ENCODE data around the gene MERTK. TPM values are rescaled to one million over a fixed set of nuclear protein-coding genes. Genes with fewer than 3 reads are reported as not detected.

Gene MERTK
- total and polyA plus RNA-seq, 2 of the 8 experiments (the other 6 are each of a cell fraction or from before 2014, with no cell fraction given): 6.5 to 7.0 TPM

DNA sequence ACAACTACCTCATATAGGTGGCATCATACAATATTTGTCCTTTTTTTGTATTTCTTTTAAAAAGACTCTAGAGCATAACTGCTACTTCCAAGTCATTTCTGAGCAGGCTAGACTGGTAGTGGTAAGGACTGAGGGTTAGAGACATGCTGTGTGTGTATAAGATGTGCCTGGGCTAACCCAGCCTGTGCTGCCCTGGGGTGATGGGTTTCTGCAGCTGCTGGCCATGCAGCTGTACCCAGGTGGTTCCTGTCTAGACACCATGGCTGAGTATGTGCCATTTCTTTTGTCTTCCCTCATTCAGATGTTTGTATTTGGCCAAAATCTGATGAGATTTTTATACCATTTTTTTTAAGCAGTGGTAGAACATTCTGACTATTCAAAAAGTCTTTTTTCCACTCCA lies 40.0 kb downstream of the MERTK start:
- H3K23ac ChIP-seq (ENCODE audit: insufficient read length): no peak overlapping the region
- H3K23me2 ChIP-seq (ENCODE audit: low read depth, low read length): peaks cover 2% of the 10 kb centered on the region; the same call in 1 of the 2 replicates
- H3K56ac ChIP-seq (replicated peaks; ENCODE audit: insufficient read length, low read depth, low read length): no peak overlapping the region
- H2BK5ac ChIP-seq (ENCODE audit: low read depth, low read length): no peak overlapping the region
- H3K79me1 ChIP-seq (ENCODE audit: low read depth, low read length): no peaks in the 10 kb centered on the region
- no peak overlapping the region for H2AFZ ChIP-seq (ENCODE audit: low read length)
- ChIA-PET CTCF (ENCODE audit: partially characterized antibody) (interaction anchor here (1.0 kb wide), 1 partner anchor 48 kb away, joined by 3 read pairs; no protein-coding TSS in a partner anchor), POLR2A (ENCODE audit: partially characterized antibody) (interaction anchor here (0.5 to 1.0 kb wide), 2 partner anchors 11 to 110 kb away, joined by 3 read pairs; no protein-coding TSS in a partner anchor)
- H2BK15ac ChIP-seq (ENCODE audit: low read length): no peak overlapping the region
- H3K36me3 ChIP-seq (ENCODE audit: control insufficient read depth in 2 of 4, insufficient read depth in 4 of 4, low read length in 3 of 4): no peaks in the 10 kb centered on the region
- no peak overlapping the region for H3K18ac ChIP-seq (ENCODE audit: extremely low read depth, low read length)
- H3K4ac ChIP-seq (replicated peaks; ENCODE audit: insufficient read length, low read depth, low read length): no peak overlapping the region
- no peaks in the 10 kb centered on the region for H3K79me2 ChIP-seq (ENCODE audit: control insufficient read depth in 1 of 2, insufficient read depth in 2 of 2, low read length in 2 of 2)
- DNase-seq (ENCODE audit: low read depth in 1 of 2, low spot score in 2 of 2): no peak
- no peak overlapping the region for H4K91ac ChIP-seq (replicated peaks; ENCODE audit: insufficient read length, low read length)
- no peak overlapping the region for H2BK20ac ChIP-seq (ENCODE audit: low read length)
- no peak overlapping the region for H2BK12ac ChIP-seq (ENCODE audit: low read depth, low read length)
- TF ChIP-seq EZH2 (IDR thresholded peaks at IDR 0.05; ENCODE audit: low read depth, low read length, severe bottlenecking): no peak
- no peak for TF ChIP-seq ASH2L (IDR thresholded peaks at IDR 0.05; ENCODE audit: low read length)
- no peak for TF ChIP-seq NRF1 (IDR thresholded peaks at IDR 0.05; ENCODE audit: low read depth, low read length)
- peaks cover 0 to 1% (median 0%) of the 10 kb centered on the region in 4 experiments; a peak in 1 of 7 replicates for H3K27me3 ChIP-seq (replicated peaks in 1 of 4; ENCODE audit: control insufficient read depth in 3 of 4, extremely low read depth in 1 of 4, insufficient read depth in 3 of 4, low read length in 3 of 4)
- H3K4me3 ChIP-seq (ENCODE audit: extremely low read depth in 1 of 4, insufficient read depth in 2 of 4, low read depth in 3 of 4, low read length in 4 of 4): no peak overlapping the region
- H3K14ac ChIP-seq (ENCODE audit: insufficient read length): no peak overlapping the region
- H4K5ac ChIP-seq (ENCODE audit: insufficient read length, low read depth, low read length): no peak overlapping the region
- no peaks in the 10 kb centered on the region for H4K20me1 ChIP-seq (replicated peaks in 1 of 2; ENCODE audit: control insufficient read depth in 1 of 2, insufficient read depth in 2 of 2, low read length in 2 of 2)
- H3K4me2 ChIP-seq (ENCODE audit: insufficient read depth in 1 of 2, low read depth in 2 of 2, low read length in 2 of 2): no peak overlapping the region
- H3K9me3 ChIP-seq (ENCODE audit: insufficient read depth in 2 of 2, low read depth in 1 of 2, low read length in 1 of 2): no peaks in the 10 kb centered on the region
- no peak for FAIRE-seq
- H4K8ac ChIP-seq (ENCODE audit: extremely low read depth, insufficient read depth, low read length): no peak overlapping the region
- no peak overlapping the region for H3K27ac ChIP-seq (ENCODE audit: low read depth, low read length)
- no peaks in the 10 kb centered on the region for H3K4me1 ChIP-seq (replicated peaks in 1 of 4; ENCODE audit: control insufficient read depth in 3 of 4, insufficient read depth in 4 of 4, low read length in 3 of 4)
- no peak overlapping the region for H3K9ac ChIP-seq (replicated peaks in 1 of 4; ENCODE audit: extremely low read depth in 1 of 4, low read depth in 3 of 4, low read length in 3 of 4)
- no peak overlapping the region for H2BK120ac ChIP-seq (replicated peaks; ENCODE audit: low read depth, low read length)
- H2AK5ac ChIP-seq (ENCODE audit: low read depth, low read length): no peak overlapping the region

Measured in H1 (cell line).